Endothelial cell of umbilical vein (primary cell): ENCODE results near the gene NR2E3.

Experiments
- EZH2 ChIP-seq: IDR thresholded peaks from 2 replicates; pipeline ENCODE4 v1.6.1; 2012; ENCODE audit warnings: borderline replicate concordance, low read depth, mild to moderate bottlenecking, moderate library complexity, low read length, inconsistent platforms; ENCODE audit not compliant: severe bottlenecking
- FOS ChIP-seq: IDR thresholded peaks from 2 replicates; pipeline ENCODE4 v1.6.1; 2011; ENCODE audit warnings: mild to moderate bottlenecking, low read length, moderate library complexity, borderline replicate concordance; ENCODE audit not compliant: insufficient read depth
- JUN ChIP-seq: IDR thresholded peaks from 2 replicates; pipeline ENCODE4 v1.6.1; 2011; ENCODE audit warnings: borderline replicate concordance, low read depth; ENCODE audit not compliant: insufficient read length, insufficient read depth
- MYC ChIP-seq: IDR thresholded peaks from one replicate; pipeline ENCODE4 v1.6.1; 2011; ENCODE audit warnings: mild to moderate bottlenecking, low read depth, low read length
- POLR2A ChIP-seq: IDR thresholded peaks from 2 replicates; pipeline ENCODE4 v1.6.1; 2012; ENCODE audit warnings: low read depth, mild to moderate bottlenecking, control low read depth, low read length
- POLR2AphosphoS5 ChIP-seq: IDR thresholded peaks from 2 replicates; pipeline ENCODE4 v1.6.1; 2012; ENCODE audit warnings: low read depth, mild to moderate bottlenecking, control low read depth, low read length, moderate library complexity; ENCODE audit not compliant: insufficient read depth
- TF ChIP-seq, protein P1 (sequence below), 2 donors: IDR thresholded peaks; 1 replicate in 1 of 2; 2 replicates in 1 of 2; pipeline ENCODE4 v1.5.1; 2011; ENCODE audit warnings: low read length in 2 of 2, mild to moderate bottlenecking in 2 of 2, moderate library complexity in 2 of 2, control low read depth in 1 of 2, inconsistent platforms in 1 of 2, low read depth in 1 of 2; ENCODE audit not compliant: insufficient read depth in 1 of 2; ENCODE audit errors: extremely low read depth in 1 of 2
- TF ChIP-seq, protein P2 (sequence below): IDR thresholded peaks from 2 replicates; pipeline ENCODE4 v1.6.1; 2011; ENCODE audit not compliant: insufficient read depth, insufficient read length

GRCh38 chr15:71826196-71826595 is 15.8 kb downstream of the NR2E3 start:
- TF ChIP-seq, protein P1, sequence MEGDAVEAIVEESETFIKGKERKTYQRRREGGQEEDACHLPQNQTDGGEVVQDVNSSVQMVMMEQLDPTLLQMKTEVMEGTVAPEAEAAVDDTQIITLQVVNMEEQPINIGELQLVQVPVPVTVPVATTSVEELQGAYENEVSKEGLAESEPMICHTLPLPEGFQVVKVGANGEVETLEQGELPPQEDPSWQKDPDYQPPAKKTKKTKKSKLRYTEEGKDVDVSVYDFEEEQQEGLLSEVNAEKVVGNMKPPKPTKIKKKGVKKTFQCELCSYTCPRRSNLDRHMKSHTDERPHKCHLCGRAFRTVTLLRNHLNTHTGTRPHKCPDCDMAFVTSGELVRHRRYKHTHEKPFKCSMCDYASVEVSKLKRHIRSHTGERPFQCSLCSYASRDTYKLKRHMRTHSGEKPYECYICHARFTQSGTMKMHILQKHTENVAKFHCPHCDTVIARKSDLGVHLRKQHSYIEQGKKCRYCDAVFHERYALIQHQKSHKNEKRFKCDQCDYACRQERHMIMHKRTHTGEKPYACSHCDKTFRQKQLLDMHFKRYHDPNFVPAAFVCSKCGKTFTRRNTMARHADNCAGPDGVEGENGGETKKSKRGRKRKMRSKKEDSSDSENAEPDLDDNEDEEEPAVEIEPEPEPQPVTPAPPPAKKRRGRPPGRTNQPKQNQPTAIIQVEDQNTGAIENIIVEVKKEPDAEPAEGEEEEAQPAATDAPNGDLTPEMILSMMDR (IDR thresholded peaks at IDR 0.05; ENCODE audit: extremely low read depth in 1 of 2, insufficient read depth in 1 of 2, low read depth in 1 of 2, low read length in 2 of 2), result no peak
- no peak for TF ChIP-seq MYC
- no peak for TF ChIP-seq POLR2A
- no peak for TF ChIP-seq JUN
- TF ChIP-seq EZH2, result no peak
- TF ChIP-seq POLR2AphosphoS5, result no peak
- no peak for TF ChIP-seq FOS
- TF ChIP-seq, protein P2, sequence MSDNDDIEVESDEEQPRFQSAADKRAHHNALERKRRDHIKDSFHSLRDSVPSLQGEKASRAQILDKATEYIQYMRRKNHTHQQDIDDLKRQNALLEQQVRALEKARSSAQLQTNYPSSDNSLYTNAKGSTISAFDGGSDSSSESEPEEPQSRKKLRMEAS, result no peak
